Nephron (organoid): ENCODE measurements around the gene ZNF648.
"Not testable (repeated sequence)": the region's sequence is repeated elsewhere in the genome, so short reads cannot be mapped to it uniquely, and the experiment has no call there.

Experiments used
- H3K27ac Mint-ChIP-seq, 3 experiments: 2 replicates each; pipeline ENCODE4 v1.8.0; 2020; ENCODE audit warnings: mixed read lengths in 3 of 3, mild to moderate bottlenecking in 2 of 3, moderate library complexity in 1 of 3
- H3K27me3 Mint-ChIP-seq: 2 replicates; pipeline ENCODE4 v1.8.0; 2021; ENCODE audit warnings: low read depth, mild to moderate bottlenecking, moderate library complexity, mixed read lengths
- H3K36me3 Mint-ChIP-seq: 2 replicates; pipeline ENCODE4 v1.8.0; 2020; ENCODE audit warnings: low read depth, mixed read lengths
- H3K4me1 Mint-ChIP-seq: 2 replicates; pipeline ENCODE4 v1.8.0; 2020; ENCODE audit warnings: mixed read lengths
- H3K4me3 Mint-ChIP-seq, 3 experiments: 2 replicates each; pipeline ENCODE4 v1.8.0; 2020; ENCODE audit warnings: mild to moderate bottlenecking in 3 of 3, mixed read lengths in 3 of 3, moderate library complexity in 2 of 3
- H3K9me3 Mint-ChIP-seq: 2 replicates; pipeline ENCODE4 v1.8.0; 2020; ENCODE audit warnings: mixed read lengths
- TF ChIP-seq, protein P1 (sequence below), 3 experiments: fragments of 200-600 bp; sonication (generic); IDR thresholded peaks; one replicate each; pipeline ENCODE4 v1.5.0; 2021; ENCODE audit warnings: antibody characterized with exemption in 3 of 3; ENCODE audit not compliant: unreplicated experiment in 3 of 3

ZNF648 gene

DNA sequence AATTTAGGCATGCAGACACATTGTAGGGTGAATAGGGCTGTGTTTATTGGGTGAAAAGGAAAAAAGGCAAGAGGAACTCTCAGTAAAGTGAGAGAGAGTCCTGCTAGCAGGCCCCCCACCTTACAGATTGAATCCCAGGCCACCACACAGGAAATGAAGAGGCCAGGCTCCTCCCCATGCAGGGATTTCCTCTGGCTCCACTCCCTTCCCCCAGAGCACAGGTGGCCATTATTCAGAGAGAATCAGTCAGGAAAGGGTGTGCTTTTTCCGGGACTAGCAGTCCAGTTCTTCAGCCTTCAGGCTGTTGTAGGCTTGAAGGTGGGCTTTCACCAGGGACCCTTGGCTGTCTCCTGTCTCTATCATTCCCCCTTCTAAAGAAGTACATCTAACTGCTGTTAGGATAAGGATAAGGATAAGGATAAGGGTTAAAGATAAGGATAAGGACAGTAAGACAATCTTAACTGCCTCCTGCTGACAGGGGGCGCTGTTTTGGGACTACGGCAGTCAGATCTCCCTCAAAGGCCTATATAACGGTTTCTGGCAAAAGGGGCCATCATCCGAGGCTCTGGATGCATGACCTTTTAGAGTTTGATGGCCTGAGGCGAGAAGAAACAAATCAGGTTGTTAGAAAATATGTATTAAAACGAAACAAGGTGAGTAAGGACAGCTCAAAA is 26.3 kb downstream of the ZNF648 start:
- TF ChIP-seq, protein P1, sequence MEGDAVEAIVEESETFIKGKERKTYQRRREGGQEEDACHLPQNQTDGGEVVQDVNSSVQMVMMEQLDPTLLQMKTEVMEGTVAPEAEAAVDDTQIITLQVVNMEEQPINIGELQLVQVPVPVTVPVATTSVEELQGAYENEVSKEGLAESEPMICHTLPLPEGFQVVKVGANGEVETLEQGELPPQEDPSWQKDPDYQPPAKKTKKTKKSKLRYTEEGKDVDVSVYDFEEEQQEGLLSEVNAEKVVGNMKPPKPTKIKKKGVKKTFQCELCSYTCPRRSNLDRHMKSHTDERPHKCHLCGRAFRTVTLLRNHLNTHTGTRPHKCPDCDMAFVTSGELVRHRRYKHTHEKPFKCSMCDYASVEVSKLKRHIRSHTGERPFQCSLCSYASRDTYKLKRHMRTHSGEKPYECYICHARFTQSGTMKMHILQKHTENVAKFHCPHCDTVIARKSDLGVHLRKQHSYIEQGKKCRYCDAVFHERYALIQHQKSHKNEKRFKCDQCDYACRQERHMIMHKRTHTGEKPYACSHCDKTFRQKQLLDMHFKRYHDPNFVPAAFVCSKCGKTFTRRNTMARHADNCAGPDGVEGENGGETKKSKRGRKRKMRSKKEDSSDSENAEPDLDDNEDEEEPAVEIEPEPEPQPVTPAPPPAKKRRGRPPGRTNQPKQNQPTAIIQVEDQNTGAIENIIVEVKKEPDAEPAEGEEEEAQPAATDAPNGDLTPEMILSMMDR (IDR thresholded peaks at IDR 0.05; ENCODE audit: unreplicated experiment in 3 of 3): no peak
- no peaks in the 10 kb centered on the region for H3K36me3 Mint-ChIP-seq
- H3K9me3 Mint-ChIP-seq: peaks cover 14% of the 10 kb centered on the region
- no peaks in the 10 kb centered on the region for H3K4me1 Mint-ChIP-seq
- no peak overlapping the region for H3K27ac Mint-ChIP-seq
- H3K27me3 Mint-ChIP-seq: no peaks in the 10 kb centered on the region
- no peak overlapping the region for H3K4me3 Mint-ChIP-seq

DNA sequence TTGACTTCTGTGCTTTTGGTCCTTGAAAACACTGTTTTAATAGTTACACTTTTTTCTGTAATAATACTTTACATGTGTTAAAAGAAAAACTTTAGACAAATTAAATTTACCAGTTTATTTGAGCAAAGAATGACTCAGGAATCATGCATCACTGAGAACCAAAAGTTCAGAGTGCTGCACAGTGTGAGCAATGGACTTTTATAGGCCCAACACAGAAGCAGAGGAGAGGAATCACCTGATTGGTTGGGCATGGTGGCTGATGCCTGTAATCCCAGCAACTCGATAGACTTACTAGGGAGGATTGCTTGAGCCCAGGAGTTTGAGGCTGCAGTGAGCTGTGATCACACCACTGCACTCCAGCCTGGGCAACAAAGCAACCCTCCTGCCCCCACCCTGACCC is 29.3 kb downstream of the ZNF648 start:
- Mint-ChIP-seq H3K4me3 (no peak overlapping the region), H3K27ac (no peak overlapping the region), H3K36me3 (no peaks in the 10 kb centered on the region), H3K9me3 (peaks cover 9% of the 10 kb centered on the region), H3K4me1 (peaks cover 10% of the 10 kb centered on the region), H3K27me3 (no peaks in the 10 kb centered on the region)
- TF ChIP-seq, protein P1 (IDR thresholded peaks at IDR 0.05; ENCODE audit: unreplicated experiment in 3 of 3): no peak

DNA sequence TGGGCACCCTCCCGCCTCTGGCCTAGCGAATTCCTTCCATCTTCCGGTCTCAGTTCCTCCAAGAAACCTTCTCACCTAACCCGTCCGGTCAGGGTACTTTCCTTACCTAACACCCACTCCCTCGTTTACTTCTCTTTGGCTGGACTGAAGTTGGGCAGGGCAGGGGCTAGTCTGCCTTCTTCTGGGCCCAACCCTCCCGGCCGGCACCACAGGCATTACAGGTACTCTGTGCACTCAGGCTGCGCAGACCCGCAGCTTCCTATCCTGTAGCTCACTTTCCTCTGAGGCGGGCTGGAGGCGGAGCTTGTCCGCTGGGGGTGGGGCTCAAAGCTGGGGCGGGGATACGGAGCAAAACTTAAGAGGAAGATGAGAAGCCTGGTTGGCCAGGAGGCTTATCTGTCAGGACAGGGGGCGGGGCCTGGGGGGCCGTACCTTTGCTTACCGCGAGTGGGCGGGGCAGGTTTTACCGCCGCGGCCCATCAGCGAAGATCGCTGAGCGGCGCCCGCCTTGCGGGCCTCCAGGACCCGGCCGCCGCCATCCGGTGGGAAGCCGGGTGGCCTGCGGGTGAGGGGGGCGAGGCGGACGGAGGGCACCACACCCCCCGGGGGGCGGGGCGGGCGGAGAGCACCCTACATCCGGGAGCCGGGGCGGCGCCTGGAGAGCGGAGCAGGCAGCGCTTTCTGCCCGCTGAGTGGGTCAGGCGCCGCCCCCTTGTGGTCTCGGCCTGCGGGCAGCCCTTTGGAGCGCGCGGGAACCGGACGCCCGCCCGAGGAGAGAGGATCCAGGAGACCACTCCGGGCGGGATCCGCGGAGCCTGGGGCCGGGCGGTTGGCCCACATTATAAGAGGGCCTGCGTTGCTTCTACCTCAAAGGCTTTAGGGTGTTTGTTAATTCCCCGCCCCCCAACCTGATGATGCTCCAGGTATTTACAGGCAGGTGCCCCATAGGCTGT is 31.9 kb downstream of the ZNF648 start:
- TF ChIP-seq, protein P1 (IDR thresholded peaks at IDR 0.05; ENCODE audit: unreplicated experiment in 3 of 3): peak; percentile 44 to 71 (median 49)
- H3K27me3 Mint-ChIP-seq: no peaks in the 10 kb centered on the region
- H3K4me3 Mint-ChIP-seq: peak overlapping the region; percentile 93 to 95 (median 94)
- H3K27ac Mint-ChIP-seq: peak overlapping the region; percentile 85 to 98 (median 98)
- peaks cover 10% of the 10 kb centered on the region for H3K4me1 Mint-ChIP-seq
- no peaks in the 10 kb centered on the region for H3K9me3 Mint-ChIP-seq
- H3K36me3 Mint-ChIP-seq: no peaks in the 10 kb centered on the region

DNA sequence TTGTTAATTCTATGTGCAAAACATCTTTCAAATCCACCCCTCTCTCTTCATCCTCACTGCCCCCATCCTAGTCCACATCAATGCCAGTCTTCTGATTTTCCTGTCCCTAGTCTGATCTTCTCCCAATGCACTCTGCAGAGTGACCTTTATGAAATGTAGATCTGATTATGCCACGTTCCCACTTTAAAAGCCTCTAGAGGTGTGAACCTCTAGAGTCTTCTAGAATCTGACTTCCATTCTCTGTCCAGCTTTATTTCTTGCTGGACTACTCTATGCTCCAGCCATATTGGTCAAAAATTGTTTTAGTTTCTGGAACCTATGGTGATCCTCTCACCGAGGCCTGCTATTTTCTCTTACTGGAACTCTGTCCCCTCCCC is 32.5 kb downstream of the ZNF648 start:
- peaks cover 10% of the 10 kb centered on the region for H3K4me1 Mint-ChIP-seq
- no peaks in the 10 kb centered on the region for H3K36me3 Mint-ChIP-seq
- H3K27me3 Mint-ChIP-seq: no peaks in the 10 kb centered on the region
- TF ChIP-seq, protein P1 (IDR thresholded peaks at IDR 0.05; ENCODE audit: unreplicated experiment in 3 of 3): no peak
- H3K27ac Mint-ChIP-seq: peak overlapping the region; percentile 85 to 98 (median 98)
- peak overlapping the region; percentile 93 to 95 (median 94) for H3K4me3 Mint-ChIP-seq
- H3K9me3 Mint-ChIP-seq: no peaks in the 10 kb centered on the region

DNA sequence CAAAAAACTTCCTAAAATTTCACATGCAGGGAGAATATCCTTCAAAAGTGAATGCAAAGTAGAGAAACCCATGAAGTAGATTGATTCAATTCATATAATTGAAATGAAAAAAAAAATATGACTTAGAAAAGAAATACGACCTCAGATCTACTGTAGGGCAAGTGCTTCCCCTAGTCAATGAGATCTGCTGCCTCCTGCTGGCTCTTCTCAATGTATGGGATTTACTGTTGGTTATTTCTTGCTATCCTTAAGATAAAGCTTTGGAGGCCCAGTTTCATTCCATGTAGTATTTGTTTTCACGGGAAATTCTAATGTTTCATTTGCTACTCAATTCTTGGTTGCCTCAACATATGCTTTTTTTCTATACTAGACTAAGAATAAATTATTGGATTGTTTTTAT is 46.2 kb downstream of the ZNF648 start:
- no peaks in the 10 kb centered on the region for H3K4me1 Mint-ChIP-seq
- no peaks in the 10 kb centered on the region for H3K27me3 Mint-ChIP-seq
- peaks cover 21% of the 10 kb centered on the region for H3K9me3 Mint-ChIP-seq
- H3K4me3 Mint-ChIP-seq: no peak overlapping the region
- peaks cover 3% of the 10 kb centered on the region for H3K36me3 Mint-ChIP-seq
- H3K27ac Mint-ChIP-seq: no peak overlapping the region
- TF ChIP-seq, protein P1 (IDR thresholded peaks at IDR 0.05; ENCODE audit: unreplicated experiment in 3 of 3): no peak

DNA sequence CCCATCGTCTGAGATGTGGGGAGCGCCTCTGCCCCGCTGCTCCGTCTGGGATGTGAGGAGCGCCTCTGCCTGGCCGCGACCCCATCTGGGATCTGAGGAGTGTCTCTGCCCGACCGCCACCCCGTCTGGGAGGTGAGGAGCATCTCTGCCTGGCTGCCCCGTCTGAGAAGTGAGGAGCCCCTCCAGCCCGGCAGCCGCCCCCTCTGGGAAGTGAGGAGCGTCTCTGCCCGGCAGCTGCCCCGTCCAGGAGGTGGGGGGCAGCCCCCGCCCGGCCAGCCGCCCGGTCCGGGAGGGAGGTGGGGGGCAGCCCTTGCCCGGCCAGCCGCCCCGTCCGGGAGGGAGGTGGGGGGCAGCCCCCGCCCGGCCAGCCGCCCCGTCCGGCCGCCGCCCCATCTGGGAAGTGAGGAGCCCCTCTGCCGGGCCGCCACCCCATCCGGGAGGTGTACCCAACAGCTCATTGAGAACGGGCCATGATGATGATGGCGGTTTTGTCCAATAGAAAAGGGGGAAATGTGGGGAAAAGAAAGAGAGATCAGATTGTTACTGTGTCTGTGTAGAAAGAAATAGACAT is 50.6 kb downstream of the ZNF648 start:
- not testable (repeated sequence) for H3K4me3 Mint-ChIP-seq, H3K27me3 Mint-ChIP-seq, H3K36me3 Mint-ChIP-seq, H3K4me1 Mint-ChIP-seq, H3K27ac Mint-ChIP-seq
- peaks cover 50% of the 10 kb centered on the region for H3K9me3 Mint-ChIP-seq

DNA sequence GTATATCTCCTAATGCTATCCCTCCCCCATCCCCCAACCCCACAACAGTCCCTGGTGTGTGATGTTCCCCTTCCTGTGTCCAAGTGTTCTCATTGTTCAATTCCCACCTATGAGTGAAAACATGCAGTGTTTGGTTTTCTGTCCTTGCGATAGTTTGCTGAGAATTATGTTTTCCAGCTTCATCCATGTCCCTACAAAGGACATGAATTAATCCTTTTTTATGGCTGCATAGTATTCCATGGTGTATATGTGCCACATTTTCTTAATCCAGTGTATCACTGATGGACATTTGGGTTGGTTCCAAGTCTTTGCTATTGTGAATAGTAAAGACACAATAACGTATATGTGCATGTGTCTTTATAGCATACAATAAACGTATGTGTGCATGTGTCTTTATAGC is 56.1 kb downstream of the ZNF648 start:
- not testable (repeated sequence) for H3K4me1 Mint-ChIP-seq, H3K4me3 Mint-ChIP-seq, H3K36me3 Mint-ChIP-seq, H3K27ac Mint-ChIP-seq, H3K27me3 Mint-ChIP-seq
- peaks cover 43% of the 10 kb centered on the region for H3K9me3 Mint-ChIP-seq
